ENCODE results near the gene ANKIB1.

ANKIB1 gene, protein sequence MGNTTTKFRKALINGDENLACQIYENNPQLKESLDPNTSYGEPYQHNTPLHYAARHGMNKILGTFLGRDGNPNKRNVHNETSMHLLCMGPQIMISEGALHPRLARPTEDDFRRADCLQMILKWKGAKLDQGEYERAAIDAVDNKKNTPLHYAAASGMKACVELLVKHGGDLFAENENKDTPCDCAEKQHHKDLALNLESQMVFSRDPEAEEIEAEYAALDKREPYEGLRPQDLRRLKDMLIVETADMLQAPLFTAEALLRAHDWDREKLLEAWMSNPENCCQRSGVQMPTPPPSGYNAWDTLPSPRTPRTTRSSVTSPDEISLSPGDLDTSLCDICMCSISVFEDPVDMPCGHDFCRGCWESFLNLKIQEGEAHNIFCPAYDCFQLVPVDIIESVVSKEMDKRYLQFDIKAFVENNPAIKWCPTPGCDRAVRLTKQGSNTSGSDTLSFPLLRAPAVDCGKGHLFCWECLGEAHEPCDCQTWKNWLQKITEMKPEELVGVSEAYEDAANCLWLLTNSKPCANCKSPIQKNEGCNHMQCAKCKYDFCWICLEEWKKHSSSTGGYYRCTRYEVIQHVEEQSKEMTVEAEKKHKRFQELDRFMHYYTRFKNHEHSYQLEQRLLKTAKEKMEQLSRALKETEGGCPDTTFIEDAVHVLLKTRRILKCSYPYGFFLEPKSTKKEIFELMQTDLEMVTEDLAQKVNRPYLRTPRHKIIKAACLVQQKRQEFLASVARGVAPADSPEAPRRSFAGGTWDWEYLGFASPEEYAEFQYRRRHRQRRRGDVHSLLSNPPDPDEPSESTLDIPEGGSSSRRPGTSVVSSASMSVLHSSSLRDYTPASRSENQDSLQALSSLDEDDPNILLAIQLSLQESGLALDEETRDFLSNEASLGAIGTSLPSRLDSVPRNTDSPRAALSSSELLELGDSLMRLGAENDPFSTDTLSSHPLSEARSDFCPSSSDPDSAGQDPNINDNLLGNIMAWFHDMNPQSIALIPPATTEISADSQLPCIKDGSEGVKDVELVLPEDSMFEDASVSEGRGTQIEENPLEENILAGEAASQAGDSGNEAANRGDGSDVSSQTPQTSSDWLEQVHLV

DNA sequence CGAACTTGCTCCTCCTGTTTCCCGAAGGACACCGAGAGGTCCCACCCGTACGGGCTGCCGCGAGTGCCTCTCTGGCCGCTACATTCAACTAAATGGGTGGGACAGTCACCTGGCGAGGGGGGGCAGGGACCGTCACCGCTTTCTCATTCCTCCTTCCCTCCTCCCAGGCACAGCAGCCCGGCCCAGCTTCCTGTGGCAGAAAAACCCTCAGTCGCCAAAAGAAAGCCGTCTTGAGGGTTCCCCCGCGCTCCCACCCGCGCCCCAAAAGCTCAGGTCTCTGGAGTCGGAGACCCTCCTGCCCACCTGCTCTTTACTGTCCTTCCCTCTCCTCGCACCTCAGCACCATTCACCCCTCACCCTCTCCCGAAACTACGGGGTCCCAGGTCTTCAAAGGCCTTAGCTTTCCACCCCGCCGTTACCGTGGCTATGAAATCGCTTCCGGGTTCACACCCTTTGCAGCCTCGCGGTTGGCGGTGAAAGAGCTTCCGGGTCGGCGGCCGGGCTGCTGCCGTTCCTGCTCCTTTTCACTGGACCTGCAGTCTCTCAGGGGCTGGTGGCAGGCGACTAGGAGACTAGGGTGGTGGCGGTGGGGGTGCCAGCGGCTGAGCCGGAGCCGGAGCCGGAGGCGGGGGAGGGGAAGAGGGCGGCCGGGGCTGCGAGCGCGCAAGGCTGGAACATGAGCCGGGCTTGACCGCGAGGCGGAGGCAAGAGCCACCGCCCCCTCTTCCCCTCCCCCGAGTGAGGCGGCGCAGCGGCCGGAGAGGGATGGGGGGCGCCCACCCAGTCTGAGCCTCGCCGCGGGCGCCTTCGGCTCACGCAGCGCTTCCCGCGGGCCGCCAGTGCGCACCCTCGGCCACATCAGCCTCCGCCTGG is at the start of gene ANKIB1, which contains the start of gene KRIT1:
ANKIB1 (plus strand) TSS at position 488 of the 873 bp plus-strand sequence. CDS start 49,005 bp downstream, outside the sequence.
KRIT1 (minus strand) TSS at position 428 of the 873 bp plus-strand sequence. CDS start 3,779 bp downstream, outside the sequence.
- Histone ChIP-seq H3K4me3 (peak within 1 kb of the TSS; percentile 91), H3K27ac (peak within 1 kb of the TSS; percentile 94)
- peak; percentile 93 for DNase-seq (ENCODE audit: low spot score)
- TF ChIP-seq, protein P1, sequence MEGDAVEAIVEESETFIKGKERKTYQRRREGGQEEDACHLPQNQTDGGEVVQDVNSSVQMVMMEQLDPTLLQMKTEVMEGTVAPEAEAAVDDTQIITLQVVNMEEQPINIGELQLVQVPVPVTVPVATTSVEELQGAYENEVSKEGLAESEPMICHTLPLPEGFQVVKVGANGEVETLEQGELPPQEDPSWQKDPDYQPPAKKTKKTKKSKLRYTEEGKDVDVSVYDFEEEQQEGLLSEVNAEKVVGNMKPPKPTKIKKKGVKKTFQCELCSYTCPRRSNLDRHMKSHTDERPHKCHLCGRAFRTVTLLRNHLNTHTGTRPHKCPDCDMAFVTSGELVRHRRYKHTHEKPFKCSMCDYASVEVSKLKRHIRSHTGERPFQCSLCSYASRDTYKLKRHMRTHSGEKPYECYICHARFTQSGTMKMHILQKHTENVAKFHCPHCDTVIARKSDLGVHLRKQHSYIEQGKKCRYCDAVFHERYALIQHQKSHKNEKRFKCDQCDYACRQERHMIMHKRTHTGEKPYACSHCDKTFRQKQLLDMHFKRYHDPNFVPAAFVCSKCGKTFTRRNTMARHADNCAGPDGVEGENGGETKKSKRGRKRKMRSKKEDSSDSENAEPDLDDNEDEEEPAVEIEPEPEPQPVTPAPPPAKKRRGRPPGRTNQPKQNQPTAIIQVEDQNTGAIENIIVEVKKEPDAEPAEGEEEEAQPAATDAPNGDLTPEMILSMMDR (IDR thresholded peaks at IDR 0.05) = no peak

DNA sequence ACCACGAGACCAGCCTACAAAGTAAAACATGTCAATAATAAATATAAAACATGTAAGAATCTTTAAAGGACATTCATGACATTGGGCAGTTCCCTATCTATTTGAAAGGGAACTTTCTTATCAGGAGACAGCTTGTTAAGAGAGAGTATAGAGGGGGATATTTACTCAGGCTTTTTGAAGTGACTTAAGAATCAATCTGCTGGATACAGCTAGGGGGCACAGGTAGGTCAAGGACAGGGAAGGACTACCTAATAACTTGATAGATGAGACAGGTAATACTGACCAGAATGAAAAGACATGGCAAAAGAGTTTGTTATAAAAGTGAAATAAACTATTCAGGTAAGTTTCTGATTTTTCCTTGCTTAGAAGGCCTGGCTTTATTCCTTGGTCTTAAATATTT is 45.0 kb upstream of the ANKIB1 start:
- Histone ChIP-seq H3K4me3 (no peak overlapping the region), H3K27ac (no peak overlapping the region)
- DNase-seq (ENCODE audit: low spot score) = no peak
- TF ChIP-seq, protein P1 (IDR thresholded peaks at IDR 0.05) = no peak

DNA sequence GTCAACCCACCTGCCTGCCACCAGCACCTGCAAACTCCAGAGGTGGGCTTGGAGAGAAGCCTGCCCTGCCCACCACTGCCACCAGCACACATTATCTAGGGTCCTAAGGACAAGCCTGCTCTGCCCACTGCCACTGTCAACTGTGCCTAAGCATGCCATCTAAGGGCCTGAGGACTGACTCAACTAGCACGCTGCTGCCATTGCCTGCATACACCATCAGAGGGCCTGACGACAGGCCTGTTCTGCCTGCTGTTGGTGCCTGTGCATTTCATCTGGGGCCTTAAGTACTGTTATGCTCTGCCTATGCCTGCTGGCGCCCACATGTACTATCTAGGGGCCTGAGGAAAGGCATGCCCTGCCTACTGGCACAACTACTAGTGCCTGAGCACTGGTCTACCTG is 39.8 kb upstream of the ANKIB1 start:
- Histone ChIP-seq H3K4me3 (no peak overlapping the region), H3K27ac (no peak overlapping the region)
- TF ChIP-seq, protein P1 (IDR thresholded peaks at IDR 0.05) = no peak
- no peak for DNase-seq (ENCODE audit: low spot score)

DNA sequence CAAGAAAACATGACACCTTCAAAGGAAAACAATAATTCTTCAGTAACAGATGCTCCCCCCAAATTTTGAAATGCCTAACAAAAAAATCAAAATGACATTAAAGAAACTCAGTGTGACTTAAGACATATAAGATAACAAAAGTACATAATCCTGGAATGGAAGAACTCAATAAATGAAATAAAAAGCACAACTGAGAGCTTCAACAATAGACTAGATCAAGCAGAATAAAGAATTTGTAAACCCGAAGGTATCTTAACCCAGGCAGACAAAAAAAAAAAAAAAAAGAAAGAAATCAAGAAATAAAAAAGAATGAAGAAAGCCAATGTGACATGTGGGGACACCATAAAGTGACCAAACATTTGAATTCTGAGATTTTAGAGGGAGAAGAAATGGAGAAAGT is 39.1 kb upstream of the ANKIB1 start:
- no peak for DNase-seq (ENCODE audit: low spot score)
- Histone ChIP-seq H3K4me3 (no peak overlapping the region), H3K27ac (no peak overlapping the region)
- TF ChIP-seq, protein P1 (IDR thresholded peaks at IDR 0.05) = no peak

DNA sequence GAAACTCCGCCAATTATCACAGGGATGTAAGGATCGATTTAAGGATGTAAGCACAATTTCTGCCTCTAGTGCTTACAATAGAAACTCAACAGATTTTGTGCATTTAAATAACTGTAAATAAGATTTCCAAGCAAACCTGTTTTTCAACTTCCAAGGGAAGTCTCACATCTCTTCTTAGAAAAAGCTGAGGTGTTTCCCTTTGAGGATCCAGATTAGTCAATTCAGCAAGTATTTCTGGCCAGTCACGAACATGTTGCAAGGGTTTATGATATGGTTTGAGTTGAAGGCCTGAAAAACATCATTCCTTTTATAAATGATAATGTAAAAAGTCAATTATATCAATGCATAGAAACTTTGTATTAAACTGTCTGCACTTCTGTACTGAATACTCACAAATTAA is 24.0 kb upstream of the ANKIB1 start:
- TF ChIP-seq, protein P1 (IDR thresholded peaks at IDR 0.05) = no peak
- DNase-seq (ENCODE audit: low spot score) = no peak
- Histone ChIP-seq H3K4me3 (no peak overlapping the region), H3K27ac (no peak overlapping the region)

DNA sequence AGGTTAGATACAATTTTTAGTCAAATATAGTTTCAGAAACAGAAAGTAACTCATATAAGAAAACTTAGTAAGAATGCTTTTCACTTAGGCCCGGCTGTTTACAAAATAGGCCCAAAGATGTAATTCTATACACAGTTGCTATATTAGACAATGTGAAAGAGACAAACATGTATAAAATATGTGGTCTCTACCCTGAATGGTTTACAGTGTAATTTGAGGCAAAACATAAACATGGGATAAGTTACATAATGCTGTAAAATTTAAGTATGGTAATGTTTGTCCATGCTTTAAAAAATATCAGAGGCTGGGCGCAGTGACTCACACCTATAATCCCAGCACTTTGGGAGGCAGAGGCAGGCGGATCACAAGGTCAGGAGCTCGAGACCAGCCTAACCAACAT is 18.8 kb upstream of the ANKIB1 start:
- Histone ChIP-seq H3K4me3 (no peak overlapping the region), H3K27ac (no peak overlapping the region)
- TF ChIP-seq, protein P1 (IDR thresholded peaks at IDR 0.05) = no peak
- no peak for DNase-seq (ENCODE audit: low spot score)
